Suprapubic skin (tissue), 3 donors: ENCODE results near the gene TBX6.

ENCODE experiments used
- EP300 ChIP-seq: sonication (generic); formaldehyde crosslinking; IDR thresholded peaks from one replicate; pipeline ENCODE4 v1.6.1; 2017; ENCODE audit warnings: antibody characterized with exemption
- TF ChIP-seq, protein P1 (sequence below), 2 donors: fragments of 200-600 bp in 1 of 2; fragments of 450-650 bp in 1 of 2; sonication (generic) in 1 of 2; IDR thresholded peaks; one replicate each; pipeline ENCODE4 v1.5.1; 2016 to 2019; ENCODE audit warnings: antibody characterized with exemption in 2 of 2, mild to moderate bottlenecking in 1 of 2, moderate library complexity in 1 of 2

GRCh38 chr16:30083216-30084055 is 8.3 kb downstream of the TBX6 start:
- no peak for TF ChIP-seq EP300
- TF ChIP-seq, protein P1, sequence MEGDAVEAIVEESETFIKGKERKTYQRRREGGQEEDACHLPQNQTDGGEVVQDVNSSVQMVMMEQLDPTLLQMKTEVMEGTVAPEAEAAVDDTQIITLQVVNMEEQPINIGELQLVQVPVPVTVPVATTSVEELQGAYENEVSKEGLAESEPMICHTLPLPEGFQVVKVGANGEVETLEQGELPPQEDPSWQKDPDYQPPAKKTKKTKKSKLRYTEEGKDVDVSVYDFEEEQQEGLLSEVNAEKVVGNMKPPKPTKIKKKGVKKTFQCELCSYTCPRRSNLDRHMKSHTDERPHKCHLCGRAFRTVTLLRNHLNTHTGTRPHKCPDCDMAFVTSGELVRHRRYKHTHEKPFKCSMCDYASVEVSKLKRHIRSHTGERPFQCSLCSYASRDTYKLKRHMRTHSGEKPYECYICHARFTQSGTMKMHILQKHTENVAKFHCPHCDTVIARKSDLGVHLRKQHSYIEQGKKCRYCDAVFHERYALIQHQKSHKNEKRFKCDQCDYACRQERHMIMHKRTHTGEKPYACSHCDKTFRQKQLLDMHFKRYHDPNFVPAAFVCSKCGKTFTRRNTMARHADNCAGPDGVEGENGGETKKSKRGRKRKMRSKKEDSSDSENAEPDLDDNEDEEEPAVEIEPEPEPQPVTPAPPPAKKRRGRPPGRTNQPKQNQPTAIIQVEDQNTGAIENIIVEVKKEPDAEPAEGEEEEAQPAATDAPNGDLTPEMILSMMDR (IDR thresholded peaks at IDR 0.05) = no peak
